Measurements from ENCODE around the gene STXBP1.

The STXBP1 gene

GRCh38 chr9:127694890-127695720 lies 83.0 kb downstream of the STXBP1 start:
- DNase-seq = no peak

GRCh38 chr9:127697575-127697974 lies 85.5 kb downstream of the STXBP1 start:
- DNase-seq = no peak

- DNase-seq = no peak
Measured at GRCh38 chr9:127698386-127698785, 86.3 kb downstream of the STXBP1 start.

- no peak for DNase-seq
Measured at GRCh38 chr9:127698985-127699670, 87.1 kb downstream of the STXBP1 start.

- no peak for DNase-seq
Measured at GRCh38 chr9:127700140-127700539, 88.1 kb downstream of the STXBP1 start.

- DNase-seq = no peak
Measured at GRCh38 chr9:127700594-127701255, 88.6 kb downstream of the STXBP1 start.

GRCh38 chr9:127703289-127703946 lies 91.3 kb downstream of the STXBP1 start:
- DNase-seq = no peak

GRCh38 chr9:127705577-127706379 lies 93.7 kb downstream of the STXBP1 start:
- no peak for DNase-seq

- DNase-seq = no peak
Measured at GRCh38 chr9:127706836-127707241, 94.8 kb downstream of the STXBP1 start, which contains the start of gene CFAP157. Gene CFAP157 (plus strand): TSS chr9:127706988. CDS start chr9:127707032, 44 bp downstream.

GRCh38 chr9:127707766-127708165 lies 95.7 kb downstream of the STXBP1 start:
- DNase-seq = no peak

- no peak for DNase-seq
Measured at GRCh38 chr9:127708952-127709587, 97.0 kb downstream of the STXBP1 start.

- no peak for DNase-seq
Measured at GRCh38 chr9:127710204-127710783, 98.2 kb downstream of the STXBP1 start.

- DNase-seq = no peak
Measured at GRCh38 chr9:127711226-127711701, 99.2 kb downstream of the STXBP1 start.

- DNase-seq = no peak
Measured at GRCh38 chr9:127711831-127712274, 99.8 kb downstream of the STXBP1 start.

GRCh38 chr9:127712371-127712770 lies 100.3 kb downstream of the STXBP1 start:
- no peak for DNase-seq

GRCh38 chr9:127712867-127713266 lies 100.8 kb downstream of the STXBP1 start:
- DNase-seq = no peak

- no peak for DNase-seq
Measured at GRCh38 chr9:127714020-127714750, 102.1 kb downstream of the STXBP1 start.

- no peak for DNase-seq
Measured at GRCh38 chr9:127714951-127715469, 102.9 kb downstream of the STXBP1 start.

GRCh38 chr9:127715470-127716337 lies 103.6 kb downstream of the STXBP1 start, which contains the start of the genes PTRH1 and TTC16:
Gene PTRH1 (minus strand): TSS chr9:127715663. CDS start chr9:127715639, 24 bp downstream.
Gene TTC16 (plus strand): TSS chr9:127716079. CDS start chr9:127716146, 67 bp downstream.
- peak; percentile 85 for DNase-seq

Measured in NCI-H1048 (cell line).